Left renal cortex interstitium (tissue), 4 donors: ENCODE data around the gene RAB12. TPM values are rescaled to one million over a fixed set of nuclear protein-coding genes. Genes with fewer than 3 reads are reported as not detected.
"Not testable (repeated sequence)": the region's sequence is repeated elsewhere in the genome, so short reads cannot be mapped to it uniquely, and the experiment has no call there.

Experiments
- DNase-seq, 4 donors: peaks; one replicate each; pipeline ENCODE4 v3.0.0-alpha.2; 2013; ENCODE audit warnings: low read depth in 4 of 4, low spot score in 2 of 4, missing footprints in 1 of 4
- polyA plus RNA-seq, 4 donors: library from polyadenylated mRNA; unstranded; fragments of 120-200 nt; gene quantifications; one replicate each; pipeline ENCODE4 v1.2.1, GENCODE V29; 2013; ENCODE audit not compliant: insufficient read length in 4 of 4

Gene RAB12
- polyA plus RNA-seq, 4 donors, result 39.8 to 51.4 (median 46.4) TPM

GRCh38 chr18:8610459-8610851 lies 1.2 kb downstream of the RAB12 start:
- DNase-seq, result no peak

DNA sequence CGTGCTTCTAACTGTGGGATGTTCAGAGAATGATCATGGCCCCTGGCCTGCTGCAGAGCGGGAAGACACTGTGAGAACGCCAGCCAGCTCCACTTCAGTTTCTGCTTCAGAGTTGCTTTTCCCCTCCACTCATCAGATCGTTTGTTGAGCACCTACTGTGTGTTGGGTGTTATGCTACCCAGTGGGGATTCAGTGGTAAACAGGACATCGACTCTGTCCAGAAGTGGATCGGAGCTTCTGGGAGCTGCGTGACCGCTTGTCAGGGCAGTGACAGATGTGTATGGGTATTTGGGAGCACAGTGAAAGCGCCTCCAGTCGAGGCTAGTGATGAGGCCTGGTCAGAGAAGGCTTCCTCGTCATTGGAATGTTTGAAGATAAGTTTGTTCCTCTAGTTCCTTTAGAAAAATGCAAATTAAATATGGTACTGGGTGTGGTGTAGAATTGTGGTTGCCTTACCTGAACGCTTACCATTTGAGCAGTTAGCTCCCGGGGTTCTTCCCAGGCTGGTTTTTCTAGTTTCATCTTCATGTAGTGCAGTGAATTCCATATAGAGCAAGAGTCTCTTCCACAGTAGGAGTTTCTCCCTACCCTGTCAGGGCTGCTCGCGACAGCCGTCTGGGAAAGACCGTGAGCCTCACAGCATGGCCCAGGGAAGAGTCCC lies 2.8 kb downstream of the RAB12 start:
- DNase-seq, result no peak

- DNase-seq, result no peak
These were observed 5.6 kb downstream of the RAB12 start for GRCh38 chr18:8614875-8615274.

DNA sequence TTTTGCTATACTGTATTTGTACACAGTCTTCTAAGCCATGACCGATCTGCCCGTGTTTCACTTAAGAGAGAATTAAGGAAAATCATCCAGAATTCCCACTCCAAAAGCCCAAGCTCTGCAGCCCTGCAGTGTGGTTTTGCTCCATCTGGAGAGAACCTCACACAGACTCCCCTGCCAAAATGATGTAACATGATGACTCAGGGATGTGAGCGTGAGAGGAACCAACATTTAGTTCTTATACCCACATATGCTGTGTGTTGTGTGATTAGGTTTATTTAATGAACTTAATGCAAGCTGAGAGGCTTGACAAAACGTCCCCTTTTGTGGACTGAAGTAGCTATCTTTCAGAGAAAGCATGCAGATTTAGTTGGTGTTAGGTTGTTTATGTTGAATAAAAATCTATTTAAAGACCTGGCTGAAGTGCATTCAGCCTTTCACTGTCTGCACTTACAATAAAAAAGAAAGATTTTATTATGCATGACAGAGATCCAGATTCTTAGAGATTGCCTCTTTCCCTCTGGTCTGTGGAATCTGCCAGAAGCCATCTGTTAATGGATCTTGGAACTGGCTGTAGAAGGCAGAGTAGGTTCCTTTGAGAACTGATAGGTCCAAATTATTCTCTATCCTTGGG lies 6.3 kb downstream of the RAB12 start:
- no peak for DNase-seq

GRCh38 chr18:8616028-8616401 lies 6.8 kb downstream of the RAB12 start:
- DNase-seq, result no peak

DNA sequence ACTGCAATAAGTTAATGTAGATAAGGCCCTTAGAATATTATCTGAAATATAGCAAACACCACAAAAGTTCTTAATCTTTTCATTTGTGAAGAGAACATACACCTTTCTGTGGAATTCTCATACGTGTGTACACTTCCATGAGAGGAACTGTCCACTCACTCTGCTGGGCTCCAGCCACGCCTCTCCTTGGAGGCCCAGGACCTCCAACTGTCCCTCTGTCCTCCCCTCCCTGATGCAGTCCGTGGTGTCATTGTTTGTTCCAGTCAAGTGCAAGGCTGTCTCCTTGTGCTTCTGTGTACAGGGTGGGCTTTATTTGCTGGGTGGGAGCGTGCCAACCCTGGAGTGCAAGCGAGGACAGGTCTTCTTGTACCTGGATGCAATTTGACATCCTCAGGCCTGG lies 8.7 kb downstream of the RAB12 start:
- DNase-seq, result no peak

DNA sequence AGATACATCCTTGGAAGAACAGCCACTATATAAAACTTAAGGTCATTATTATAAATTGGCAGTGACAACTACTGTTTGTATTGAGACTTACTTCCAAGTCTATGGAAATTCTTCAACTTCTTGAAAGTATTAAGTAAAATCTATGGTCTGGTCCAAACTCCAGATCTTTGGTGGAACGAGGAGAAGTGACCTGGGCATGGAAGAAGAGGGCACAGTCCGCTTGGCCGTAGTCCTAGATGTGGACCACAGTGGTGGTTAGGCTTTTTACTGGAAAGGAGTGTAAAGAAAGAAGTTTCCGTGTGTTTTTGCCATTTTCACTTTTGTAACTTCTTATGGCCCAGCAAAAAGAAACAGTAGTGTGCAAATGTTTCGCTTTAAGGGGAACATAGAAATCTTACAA lies 9.8 kb downstream of the RAB12 start:
- no peak for DNase-seq

DNA sequence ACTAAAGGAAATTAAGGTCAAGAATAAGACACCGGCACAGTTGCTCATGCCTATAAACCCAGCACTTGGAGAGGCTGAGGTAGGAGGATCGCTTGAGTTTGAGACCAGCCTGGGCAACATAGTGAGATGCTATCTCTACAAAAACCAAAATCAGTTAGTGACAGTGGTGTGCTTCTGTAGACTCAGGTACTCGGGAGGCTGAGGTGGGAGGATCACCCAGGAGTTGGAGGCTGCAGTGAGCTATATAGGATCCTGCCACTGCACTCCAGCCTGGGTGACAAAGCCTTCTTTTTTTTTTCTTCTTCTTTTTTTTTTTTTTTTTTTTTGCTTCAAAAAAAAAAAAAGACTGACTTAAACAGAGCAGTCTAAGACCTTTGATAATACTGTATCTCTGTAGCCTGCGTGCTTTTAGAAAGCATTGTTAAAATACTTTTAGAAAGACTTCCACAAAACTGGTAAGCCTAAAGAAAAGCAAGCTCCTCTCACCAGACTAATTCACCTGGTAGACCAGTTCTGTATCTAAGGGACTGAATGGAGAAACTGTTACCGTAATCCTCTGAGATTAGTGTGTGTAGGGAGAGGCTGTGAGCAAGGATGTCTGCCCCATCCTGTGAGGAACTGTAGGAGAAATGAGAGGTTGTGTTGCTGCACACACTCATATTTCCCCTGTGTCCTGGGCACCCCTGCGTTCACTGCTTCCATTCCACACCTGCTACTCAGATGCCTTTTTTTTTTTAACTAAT lies 10.8 kb downstream of the RAB12 start:
- DNase-seq, result no peak

GRCh38 chr18:8620845-8621244 lies 11.6 kb downstream of the RAB12 start:
- no peak for DNase-seq

GRCh38 chr18:8622625-8623024 lies 13.4 kb downstream of the RAB12 start:
- not testable (repeated sequence) for DNase-seq

DNA sequence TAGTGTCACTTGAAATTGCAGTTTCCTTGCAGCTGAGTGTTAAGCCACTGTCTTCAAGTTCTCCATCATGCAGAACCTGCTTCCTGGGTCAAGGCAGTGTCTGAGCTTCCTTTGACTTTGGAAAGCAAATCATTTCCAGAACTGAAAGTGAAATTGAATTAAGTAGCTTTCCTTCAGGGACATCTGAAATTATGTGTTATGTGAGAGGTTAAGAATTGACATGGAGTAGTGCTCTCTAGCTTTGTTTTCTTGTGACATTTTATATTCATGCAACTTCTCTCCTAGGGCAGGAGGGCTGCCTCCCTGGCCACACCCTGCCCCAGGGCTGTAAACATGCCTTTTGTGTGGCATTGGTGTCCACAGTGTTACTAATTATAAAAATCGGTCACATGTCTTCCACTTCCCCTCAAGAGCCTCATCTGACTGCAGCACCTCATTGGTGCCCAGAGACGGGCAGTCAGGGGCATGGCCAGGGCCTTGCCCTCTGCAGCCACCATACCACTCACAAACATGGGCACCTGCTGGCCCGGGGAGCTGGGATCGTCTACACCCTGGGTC lies 14.4 kb downstream of the RAB12 start:
- no peak for DNase-seq

- no peak for DNase-seq
These were observed 16.3 kb downstream of the RAB12 start for GRCh38 chr18:8625461-8626092.

- no peak for DNase-seq
These were observed 17.3 kb downstream of the RAB12 start for GRCh38 chr18:8626414-8627106.

- no peak for DNase-seq
These were observed 17.9 kb downstream of the RAB12 start for GRCh38 chr18:8627107-8627472.

- DNase-seq, result no peak
These were observed 18.3 kb downstream of the RAB12 start for GRCh38 chr18:8627540-8627939.

DNA sequence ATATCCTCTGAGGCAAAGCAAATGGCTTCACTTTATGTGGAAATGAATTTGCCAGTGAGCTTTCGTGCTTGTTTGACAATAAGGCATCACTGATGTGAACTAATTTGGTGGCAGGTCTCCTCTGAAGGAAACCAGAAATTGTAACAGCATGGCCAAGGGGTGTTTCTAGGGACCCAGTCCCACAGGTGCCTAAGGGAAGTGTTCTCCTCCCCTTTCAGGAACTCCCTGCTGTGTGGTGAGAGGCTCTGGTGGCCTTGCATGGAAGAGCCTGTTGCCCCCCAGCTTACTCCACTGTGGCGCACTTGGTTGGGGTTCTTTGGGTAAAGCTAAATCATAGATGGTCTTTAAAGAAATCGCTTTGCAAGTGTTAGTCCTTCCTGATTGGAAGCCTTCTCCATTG lies 20.4 kb downstream of the RAB12 start:
- DNase-seq, result no peak

GRCh38 chr18:8630546-8630945 lies 21.3 kb downstream of the RAB12 start:
- no peak for DNase-seq

DNA sequence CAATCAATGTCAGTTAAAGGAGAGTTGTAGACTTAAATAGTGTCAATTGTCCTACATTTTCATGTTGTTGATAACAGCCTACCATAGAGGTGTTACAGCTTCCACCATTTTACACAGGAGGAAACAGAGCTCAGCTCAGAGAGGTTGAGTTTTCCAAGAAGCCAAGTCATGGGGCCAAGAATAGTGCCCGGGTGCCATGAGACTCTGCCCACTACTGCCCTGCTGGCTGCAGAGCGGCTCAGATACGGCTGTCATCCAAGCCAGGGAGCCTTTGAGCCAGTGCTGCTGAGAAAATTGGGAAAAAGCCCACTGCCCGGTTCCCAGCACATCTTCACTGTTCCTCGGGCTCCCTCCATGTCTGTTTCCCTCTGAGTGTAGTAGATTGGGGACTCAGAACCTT lies 22.0 kb downstream of the RAB12 start:
- DNase-seq, result no peak

DNA sequence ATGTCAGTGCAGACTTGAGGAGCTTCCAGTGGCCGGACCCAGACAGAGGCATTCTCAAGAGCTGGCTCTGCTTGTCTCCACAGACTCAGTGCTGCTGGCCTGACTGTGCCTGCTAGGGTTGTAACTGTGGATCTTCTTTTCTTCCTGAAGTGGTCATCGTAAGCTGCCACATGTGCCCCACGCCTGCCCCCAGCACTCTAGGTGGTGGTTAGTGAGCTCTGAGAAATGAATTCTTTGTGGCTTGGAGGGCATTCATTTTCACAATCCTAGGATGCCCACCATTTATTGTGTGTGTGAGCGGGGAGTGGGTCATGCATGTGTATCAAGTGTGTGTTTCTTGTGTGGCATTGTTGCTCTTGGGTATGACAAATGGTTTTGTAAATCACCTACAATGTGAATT lies 23.1 kb downstream of the RAB12 start:
- no peak for DNase-seq

DNA sequence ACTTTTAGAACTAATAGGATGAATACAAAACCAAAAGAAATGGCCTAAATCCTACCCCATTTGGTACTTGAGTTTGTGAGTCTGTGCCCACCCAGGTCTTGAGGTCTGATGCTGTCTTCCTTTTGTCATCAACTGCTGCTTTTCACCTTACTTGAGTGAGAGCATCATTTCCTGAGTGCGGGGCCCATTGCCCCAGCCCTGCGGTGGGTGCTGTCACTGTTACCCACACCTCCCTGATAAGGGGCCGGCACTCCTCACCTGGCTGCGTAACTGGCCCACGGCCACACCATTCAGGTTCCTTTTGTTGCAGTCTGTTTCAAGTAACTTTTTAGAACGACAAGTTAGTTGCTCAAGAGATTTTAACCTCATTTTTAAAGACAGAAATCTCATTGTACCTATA lies 25.3 kb downstream of the RAB12 start:
- no peak for DNase-seq

GRCh38 chr18:8635087-8635486 lies 25.9 kb downstream of the RAB12 start:
- no peak for DNase-seq
